Esophagus squamous epithelium (tissue), 4 donors: ENCODE measurements around the gene SPANXA2. TPM values are rescaled to one million over a fixed set of nuclear protein-coding genes. Genes with fewer than 3 reads are reported as not detected.

Experiments used
- total RNA-seq, 4 donors: library from RNA; depleted of rRNA; stranded (reverse); fragments of >200 nt; gene quantifications; one replicate each; pipeline ENCODE4 v1.1.0, GENCODE V29; 2016

Gene SPANXA2
- total RNA-seq, 4 donors from 2014 or later = not detected

Other genes with a start within 250 kb of the SPANXA2 start
- gene SPANXA1, start 5.0 kb upstream of the SPANXA2 start, total RNA-seq = not detected
- gene SPANXD, start 109.0 kb downstream of the SPANXA2 start, total RNA-seq = not detected
- not detected for gene MAGEC3, start 248.6 kb downstream of the SPANXA2 start, total RNA-seq